Osteocyte (in vitro differentiated cells): ENCODE measurements around the gene ABCC2. TPM values are rescaled to one million over a fixed set of nuclear protein-coding genes. Genes with fewer than 3 reads are reported as not detected.

Experiments
- DNase-seq: peaks from one replicate; pipeline ENCODE4 v3.0.0; 2021; ENCODE audit warnings: mixed read lengths; ENCODE audit not compliant: unreplicated experiment; ENCODE audit errors: extremely low spot score
- H3K27ac Mint-ChIP-seq: one replicate; pipeline ENCODE4 v1.8.0; 2021; ENCODE audit warnings: mild to moderate bottlenecking, mixed read lengths; ENCODE audit not compliant: unreplicated experiment
- H3K27me3 Mint-ChIP-seq: one replicate; pipeline ENCODE4 v1.8.0; 2021; ENCODE audit warnings: mixed read lengths; ENCODE audit not compliant: unreplicated experiment
- H3K36me3 Mint-ChIP-seq: one replicate; pipeline ENCODE4 v1.8.0; 2021; ENCODE audit warnings: mixed read lengths; ENCODE audit not compliant: unreplicated experiment
- H3K4me1 Mint-ChIP-seq: one replicate; pipeline ENCODE4 v1.8.0; 2021; ENCODE audit warnings: mixed read lengths; ENCODE audit not compliant: unreplicated experiment
- H3K4me3 Mint-ChIP-seq: one replicate; pipeline ENCODE4 v1.8.0; 2021; ENCODE audit warnings: mild to moderate bottlenecking, moderate library complexity, mixed read lengths; ENCODE audit not compliant: unreplicated experiment
- H3K9me3 Mint-ChIP-seq: one replicate; pipeline ENCODE4 v1.8.0; 2021; ENCODE audit warnings: mixed read lengths; ENCODE audit not compliant: unreplicated experiment
- total RNA-seq: library from RNA; stranded (reverse); gene quantifications from 2 replicates; pipeline ENCODE4 v1.2.1, GENCODE V29; 2021
- TF ChIP-seq, protein P1 (sequence below): fragments of 200-600 bp; sonication (generic); IDR thresholded peaks from 2 replicates; pipeline ENCODE4 v1.5.0; 2021; ENCODE audit warnings: antibody characterized with exemption, mild to moderate bottlenecking, moderate library complexity

The ABCC2 gene
- total RNA-seq, 1 donor from 2014 or later: 0.24 TPM

DNA sequence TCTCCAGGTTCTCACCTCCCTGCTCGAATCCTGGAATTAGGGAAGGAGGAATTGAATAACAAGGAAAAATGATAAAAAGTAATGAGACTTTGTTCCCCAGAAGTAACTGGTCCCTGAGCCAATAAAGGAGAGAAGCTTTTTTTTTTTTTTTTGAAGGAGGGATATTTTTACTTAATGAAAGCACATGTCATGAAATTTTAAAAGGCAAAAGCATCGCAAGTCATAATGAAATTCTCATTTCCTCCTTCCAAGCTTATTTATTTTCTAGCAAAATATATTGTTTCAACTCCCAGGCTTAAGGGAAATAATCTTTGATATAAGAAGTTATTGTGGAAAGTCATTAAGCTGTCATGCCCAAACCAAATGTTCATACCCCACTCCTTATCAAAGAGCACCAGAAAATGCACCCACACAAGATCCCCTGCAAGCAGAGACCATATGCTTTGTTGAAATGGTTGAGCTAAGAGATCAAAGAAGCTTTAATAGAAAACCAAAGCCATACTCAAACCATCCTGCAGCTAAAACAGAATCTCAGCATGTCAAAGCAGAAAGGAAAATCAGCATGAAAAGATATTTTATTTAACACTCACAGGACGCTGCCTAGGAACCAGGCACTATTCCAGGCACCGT, 16.7 kb upstream of the ABCC2 start:
- Mint-ChIP-seq H3K27ac (no peak overlapping the region), H3K4me1 (peaks cover 21% of the 10 kb centered on the region), H3K9me3 (peaks cover 3% of the 10 kb centered on the region), H3K36me3 (peaks cover 19% of the 10 kb centered on the region), H3K4me3 (no peak overlapping the region), H3K27me3 (no peaks in the 10 kb centered on the region)
- TF ChIP-seq, protein P1, sequence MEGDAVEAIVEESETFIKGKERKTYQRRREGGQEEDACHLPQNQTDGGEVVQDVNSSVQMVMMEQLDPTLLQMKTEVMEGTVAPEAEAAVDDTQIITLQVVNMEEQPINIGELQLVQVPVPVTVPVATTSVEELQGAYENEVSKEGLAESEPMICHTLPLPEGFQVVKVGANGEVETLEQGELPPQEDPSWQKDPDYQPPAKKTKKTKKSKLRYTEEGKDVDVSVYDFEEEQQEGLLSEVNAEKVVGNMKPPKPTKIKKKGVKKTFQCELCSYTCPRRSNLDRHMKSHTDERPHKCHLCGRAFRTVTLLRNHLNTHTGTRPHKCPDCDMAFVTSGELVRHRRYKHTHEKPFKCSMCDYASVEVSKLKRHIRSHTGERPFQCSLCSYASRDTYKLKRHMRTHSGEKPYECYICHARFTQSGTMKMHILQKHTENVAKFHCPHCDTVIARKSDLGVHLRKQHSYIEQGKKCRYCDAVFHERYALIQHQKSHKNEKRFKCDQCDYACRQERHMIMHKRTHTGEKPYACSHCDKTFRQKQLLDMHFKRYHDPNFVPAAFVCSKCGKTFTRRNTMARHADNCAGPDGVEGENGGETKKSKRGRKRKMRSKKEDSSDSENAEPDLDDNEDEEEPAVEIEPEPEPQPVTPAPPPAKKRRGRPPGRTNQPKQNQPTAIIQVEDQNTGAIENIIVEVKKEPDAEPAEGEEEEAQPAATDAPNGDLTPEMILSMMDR: no peak
- DNase-seq: no peak

GRCh38 chr10:99766302-99766681, 16.1 kb upstream of the ABCC2 start:
- Mint-ChIP-seq H3K27me3 (no peaks in the 10 kb centered on the region), H3K9me3 (peaks cover 3% of the 10 kb centered on the region), H3K27ac (no peak overlapping the region), H3K4me1 (peaks cover 18% of the 10 kb centered on the region), H3K4me3 (no peak overlapping the region), H3K36me3 (peaks cover 16% of the 10 kb centered on the region)
- TF ChIP-seq, protein P1: no peak
- no peak for DNase-seq

GRCh38 chr10:99767901-99768300, 14.5 kb upstream of the ABCC2 start:
- DNase-seq: no peak
- H3K27ac Mint-ChIP-seq: no peak overlapping the region
- H3K9me3 Mint-ChIP-seq: peaks cover 3% of the 10 kb centered on the region
- H3K36me3 Mint-ChIP-seq: peaks cover 5% of the 10 kb centered on the region
- TF ChIP-seq, protein P1: no peak
- H3K4me1 Mint-ChIP-seq: peaks cover 18% of the 10 kb centered on the region
- H3K4me3 Mint-ChIP-seq: no peak overlapping the region
- no peaks in the 10 kb centered on the region for H3K27me3 Mint-ChIP-seq

- TF ChIP-seq, protein P1: no peak
- no peak overlapping the region for H3K4me3 Mint-ChIP-seq
- no peak overlapping the region for H3K27ac Mint-ChIP-seq
- no peaks in the 10 kb centered on the region for H3K27me3 Mint-ChIP-seq
- DNase-seq: no peak
- peaks cover 18% of the 10 kb centered on the region for H3K4me1 Mint-ChIP-seq
- peaks cover 3% of the 10 kb centered on the region for H3K36me3 Mint-ChIP-seq
- H3K9me3 Mint-ChIP-seq: no peaks in the 10 kb centered on the region
Observed at GRCh38 chr10:99768556-99768955, 13.9 kb upstream of the ABCC2 start.

DNA sequence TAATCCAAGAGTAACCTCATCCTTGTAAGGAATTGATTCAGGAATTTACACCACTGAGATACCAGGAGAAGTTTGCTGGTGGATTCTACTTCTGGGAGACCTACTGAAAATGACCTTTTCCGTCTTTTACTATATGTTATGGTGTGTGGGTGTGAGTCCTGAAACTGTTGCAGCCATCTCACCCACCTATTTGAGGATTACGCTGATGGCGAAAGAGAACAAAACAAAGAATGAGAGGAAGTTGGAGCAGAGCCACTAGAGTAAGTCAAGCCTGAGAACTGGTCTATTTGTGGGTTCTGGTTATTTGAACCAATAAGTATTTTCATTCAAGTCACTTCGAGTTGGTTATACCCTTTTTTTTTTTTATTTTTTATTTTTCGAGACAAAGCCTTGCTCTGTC, 12.7 kb upstream of the ABCC2 start:
- no peak for DNase-seq
- TF ChIP-seq, protein P1: no peak
- H3K9me3 Mint-ChIP-seq: no peaks in the 10 kb centered on the region
- no peaks in the 10 kb centered on the region for H3K27me3 Mint-ChIP-seq
- peaks cover 18% of the 10 kb centered on the region for H3K4me1 Mint-ChIP-seq
- no peaks in the 10 kb centered on the region for H3K36me3 Mint-ChIP-seq
- H3K4me3 Mint-ChIP-seq: no peak overlapping the region
- no peak overlapping the region for H3K27ac Mint-ChIP-seq
